Measurements from ENCODE around the gene ACOX3.
"Not testable (repeated sequence)": the region's sequence is repeated elsewhere in the genome, so short reads cannot be mapped to it uniquely, and the experiment has no call there.

The ACOX3 gene

GRCh38 chr4:8349664-8350236, 90.8 kb downstream of the ACOX3 start:
- FAIRE-seq, result no peak

- not testable (repeated sequence) for FAIRE-seq
Observed at GRCh38 chr4:8349236-8349635, 91.3 kb downstream of the ACOX3 start.

DNA sequence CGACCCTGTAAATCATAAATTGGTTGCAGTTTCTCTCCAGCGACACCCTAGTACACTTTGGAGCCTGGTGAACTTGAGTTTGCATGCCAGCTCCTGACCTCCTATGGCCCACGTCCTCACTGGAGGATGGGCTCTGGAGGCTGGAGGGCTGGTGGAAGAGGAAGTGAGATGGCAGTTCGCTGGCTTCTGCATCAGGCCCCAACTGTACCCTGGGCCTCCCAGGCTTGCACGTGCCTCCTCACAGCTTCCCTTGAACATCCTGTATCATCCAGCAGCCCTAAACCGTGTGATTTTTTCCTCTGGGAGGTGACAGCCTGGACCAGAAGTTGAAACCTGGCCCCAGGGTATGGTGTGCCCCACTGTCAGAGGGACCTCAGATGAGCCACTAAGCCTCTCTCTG, 92.5 kb downstream of the ACOX3 start:
- FAIRE-seq, result no peak

- no peak for FAIRE-seq
Observed at GRCh38 chr4:8347660-8348059, 92.9 kb downstream of the ACOX3 start.

- no peak for FAIRE-seq
Observed at GRCh38 chr4:8346838-8347605, 93.5 kb downstream of the ACOX3 start.

DNA sequence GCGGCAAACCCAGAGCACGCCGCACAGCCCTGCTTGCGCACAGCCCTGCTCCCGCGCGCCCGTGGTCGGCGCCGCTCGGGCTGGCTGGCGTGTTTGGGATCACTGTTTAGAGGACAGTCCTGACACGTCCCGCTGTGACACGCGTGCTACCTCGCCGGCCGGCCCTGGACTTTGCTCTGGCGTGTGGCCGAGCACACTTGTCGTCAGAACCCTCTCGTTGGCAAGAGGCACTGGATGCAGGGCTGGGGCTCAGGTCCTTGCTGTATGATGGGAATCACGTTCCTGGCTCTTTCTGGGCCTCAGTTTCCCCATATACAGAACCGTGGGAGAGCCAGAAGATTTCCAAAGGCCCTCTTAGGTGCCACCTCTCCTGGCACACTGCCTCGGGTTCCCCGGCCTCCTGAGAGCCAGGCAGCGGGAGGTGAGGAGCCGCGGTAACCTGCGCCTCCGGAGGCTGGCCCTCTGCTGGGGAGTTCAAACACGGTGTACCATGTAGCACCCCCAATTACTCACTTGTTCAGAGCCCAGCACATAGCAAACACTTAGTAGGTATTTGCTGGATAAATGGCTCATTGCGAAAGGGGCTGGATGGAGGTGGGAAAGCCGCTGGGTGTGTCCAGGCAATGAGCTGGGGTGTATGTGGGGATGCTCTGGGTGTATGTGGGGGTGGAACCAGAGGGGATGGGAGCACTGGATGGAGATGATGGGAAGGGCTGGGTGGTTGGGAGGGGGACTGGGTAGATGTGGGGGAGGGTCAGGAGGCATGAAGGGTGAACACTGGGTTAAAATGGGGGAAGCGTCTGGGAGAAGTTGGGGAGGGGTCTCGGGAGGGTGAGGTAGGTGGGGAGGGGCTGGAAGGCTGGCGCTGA, 94.3 kb downstream of the ACOX3 start:
- no peak for FAIRE-seq

DNA sequence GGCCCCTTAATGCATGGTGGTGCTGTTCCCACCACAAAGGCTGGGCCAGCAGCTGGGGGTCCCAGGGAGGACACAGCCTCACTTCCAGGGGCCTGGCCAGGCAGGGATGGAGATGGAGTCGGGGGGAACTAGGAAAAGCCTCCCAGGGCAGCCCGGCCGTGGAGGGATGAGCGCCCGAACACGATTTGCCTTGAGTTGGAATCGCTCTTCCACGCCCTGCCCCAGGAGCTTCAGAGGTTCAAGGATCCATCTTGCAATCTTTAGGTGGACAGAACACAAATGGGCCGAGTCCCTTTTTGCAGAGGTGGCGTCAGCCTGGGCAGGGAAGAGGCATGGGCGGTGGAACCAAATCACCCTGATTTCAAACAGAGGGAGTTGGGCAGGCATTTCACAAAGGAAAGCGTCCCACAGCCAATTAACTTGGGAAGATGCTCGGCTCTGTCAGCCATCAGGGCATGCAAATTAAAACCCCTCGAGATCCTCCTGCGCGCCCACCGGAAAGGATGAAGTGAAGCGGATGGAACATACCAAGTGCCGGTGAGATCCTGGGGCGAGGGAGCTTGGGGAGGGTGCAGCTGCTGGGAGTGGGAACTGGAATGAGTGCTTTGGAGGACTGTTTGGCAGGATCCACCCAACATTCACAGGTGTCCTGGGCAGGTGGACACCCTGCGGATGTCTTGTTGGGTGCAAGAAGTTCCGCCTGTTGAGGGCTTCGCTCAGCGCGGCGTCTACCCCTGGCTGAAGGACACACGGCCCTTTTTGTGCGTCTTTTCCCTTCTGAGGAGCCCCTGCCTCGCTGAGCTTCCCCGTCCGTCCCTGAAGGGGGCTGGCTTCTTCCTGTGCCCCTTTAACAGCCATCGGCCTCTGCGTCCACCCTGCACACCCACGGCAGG, 95.2 kb downstream of the ACOX3 start:
- no peak for FAIRE-seq

- FAIRE-seq, result no peak
Observed at GRCh38 chr4:8344377-8344776, 96.1 kb downstream of the ACOX3 start.

DNA sequence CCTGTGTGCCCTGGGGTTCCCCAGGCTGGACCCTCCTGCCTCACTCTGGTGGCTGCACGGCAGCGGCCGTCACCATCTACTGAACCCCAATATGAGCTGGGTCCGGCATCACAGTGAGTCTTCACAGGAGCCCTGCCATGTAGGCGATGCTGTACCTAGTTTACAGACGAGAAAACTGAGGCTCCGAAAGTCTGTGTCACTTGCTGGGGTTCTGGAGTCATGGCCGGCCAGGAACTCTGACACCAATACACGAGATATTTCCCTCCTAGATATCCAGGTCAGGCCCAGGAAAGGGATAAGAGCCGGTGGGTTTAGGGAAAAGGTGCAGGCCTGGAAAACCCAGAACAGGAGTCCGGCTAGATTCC, 96.6 kb downstream of the ACOX3 start:
- no peak for FAIRE-seq

- no peak for FAIRE-seq
Observed at GRCh38 chr4:8343262-8343966, 97.1 kb downstream of the ACOX3 start.

- FAIRE-seq, result no peak
Observed at GRCh38 chr4:8342651-8343261, 97.8 kb downstream of the ACOX3 start.

GRCh38 chr4:8341691-8342090, 98.8 kb downstream of the ACOX3 start:
- FAIRE-seq, result no peak

- not testable (repeated sequence) for FAIRE-seq
Observed at GRCh38 chr4:8341281-8341680, 99.2 kb downstream of the ACOX3 start.

GRCh38 chr4:8340781-8341241, 99.7 kb downstream of the ACOX3 start:
- no peak for FAIRE-seq

GRCh38 chr4:8338351-8338961, 102.1 kb downstream of the ACOX3 start:
- no peak for FAIRE-seq

DNA sequence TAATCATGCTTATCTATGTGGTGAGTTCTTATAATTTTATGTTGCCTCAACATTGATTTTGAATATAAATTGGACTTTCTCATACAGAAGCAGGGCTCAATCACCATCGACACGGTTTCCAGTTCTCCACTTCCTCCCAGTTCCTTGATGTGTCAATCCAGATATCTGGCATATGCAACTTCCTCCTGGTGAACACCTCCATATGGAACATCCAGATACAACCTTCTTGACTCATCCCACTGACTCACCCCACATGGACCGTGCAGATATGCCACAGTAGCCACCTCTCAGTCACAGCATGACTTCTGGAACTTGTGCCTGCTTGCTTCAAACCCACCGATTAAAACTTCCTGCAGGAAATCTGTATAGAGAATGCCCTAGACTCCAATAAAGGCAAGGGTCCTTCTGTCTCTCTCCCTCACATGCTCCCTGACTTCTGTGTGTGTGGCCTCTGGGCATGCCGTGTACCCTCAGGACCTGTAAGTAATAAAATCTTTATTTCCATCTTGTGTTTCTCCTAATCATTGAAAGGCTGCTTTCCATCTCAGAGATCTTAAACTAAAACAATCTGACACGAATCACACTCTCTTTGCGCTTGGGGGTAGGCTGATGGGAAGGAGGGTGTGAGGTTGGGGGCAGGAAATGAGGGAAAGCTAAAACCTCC, 104.0 kb downstream of the ACOX3 start:
- FAIRE-seq, result no peak

DNA sequence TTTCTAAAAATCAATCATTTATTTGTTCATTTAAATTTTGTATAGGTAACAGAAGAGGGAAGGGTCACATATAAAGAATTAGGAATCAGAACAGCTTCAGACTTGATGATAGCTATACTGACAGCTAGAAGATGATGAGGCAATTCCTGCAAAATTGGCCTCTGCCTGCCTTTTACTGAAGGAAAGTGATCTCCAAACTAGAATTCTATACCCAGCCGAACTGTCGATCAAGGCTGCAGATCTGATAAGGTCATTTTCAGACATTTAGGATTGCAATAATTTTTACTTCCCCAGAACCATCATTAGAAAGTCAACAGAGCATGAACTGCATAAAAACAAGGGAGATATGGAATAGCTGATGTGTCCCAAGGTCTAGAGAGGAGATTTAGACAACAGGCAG, 104.7 kb downstream of the ACOX3 start:
- no peak for FAIRE-seq

DNA sequence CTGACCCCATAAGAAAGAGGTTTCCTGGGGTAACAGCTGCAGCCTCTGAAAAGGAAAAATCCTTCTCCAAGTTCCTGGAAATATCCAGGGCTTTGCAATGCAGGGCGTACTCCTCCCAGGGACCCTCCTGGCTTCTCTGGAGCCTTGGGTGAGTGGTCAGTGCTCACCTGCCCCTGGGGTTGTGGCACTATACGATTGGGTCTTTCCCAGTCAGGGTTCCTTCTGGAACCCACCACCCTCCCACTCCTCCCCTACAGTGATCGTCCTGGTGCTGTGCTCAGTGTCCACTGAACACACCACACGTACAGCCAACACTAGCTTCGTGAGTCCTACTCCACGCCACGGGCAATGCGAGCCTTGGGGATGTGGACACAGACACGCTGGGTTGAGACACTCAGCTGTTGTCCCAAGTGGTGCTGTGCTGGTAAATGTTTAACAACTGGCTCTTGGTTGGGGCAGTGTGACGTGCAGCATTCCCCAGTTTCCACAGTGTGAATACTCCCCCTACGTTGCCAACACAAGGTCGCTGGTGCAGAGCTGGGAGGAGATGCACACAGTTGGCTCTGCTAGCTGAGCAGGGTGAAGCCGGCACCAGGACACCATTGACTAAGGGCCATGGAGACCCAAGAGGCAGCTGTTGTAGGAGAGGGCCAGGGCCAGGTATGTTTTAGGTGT, 105.6 kb downstream of the ACOX3 start:
- no peak for FAIRE-seq

- no peak for FAIRE-seq
Observed at GRCh38 chr4:8333726-8334460, 106.6 kb downstream of the ACOX3 start.

Data from A204.1 (cell line).